Measurements from ENCODE around the gene GJA4. TPM values are rescaled to one million over a fixed set of nuclear protein-coding genes. Genes with fewer than 3 reads are reported as not detected.
"Not testable (repeated sequence)": the region's sequence is repeated elsewhere in the genome, so short reads cannot be mapped to it uniquely, and the experiment has no call there.

Gene GJA4
- polyA plus RNA-seq, 1 donor from 2014 or later = not detected

GRCh38 chr1:34808051-34808810, 15.4 kb downstream of the GJA4 start:
- H3F3A ChIP-seq (ENCODE audit: insufficient read depth, low read length, poor library complexity, severe bottlenecking) = no peaks in the 10 kb centered on the region
- H3K9me2 ChIP-seq (ENCODE audit: insufficient read depth, low read length) = no peaks in the 10 kb centered on the region
- TF ChIP-seq TAF1 (IDR thresholded peaks at IDR 0.05; ENCODE audit: low read depth) (no peak), SMC3 (conservative IDR thresholded peaks at IDR 0.05; ENCODE audit: poor library complexity) (no peak), MXI1 (conservative IDR thresholded peaks at IDR 0.05; ENCODE audit: poor library complexity, severe bottlenecking) (no peak), POLR2AphosphoS5 (IDR thresholded peaks at IDR 0.05) (no peak), EP300 (conservative IDR thresholded peaks at IDR 0.05; ENCODE audit: poor library complexity, severe bottlenecking) (no peak)
- H3K27me3 ChIP-seq (ENCODE audit: insufficient read depth, low read depth, low read length) = no peaks in the 10 kb centered on the region
- no peaks in the 10 kb centered on the region for H3K79me2 ChIP-seq (replicated peaks; ENCODE audit: insufficient read depth, low read length)
- H4K20me1 ChIP-seq (ENCODE audit: insufficient read depth) = no peaks in the 10 kb centered on the region
- H3K36me3 ChIP-seq (ENCODE audit: insufficient read depth, low read length) = no peaks in the 10 kb centered on the region
- H3K9ac ChIP-seq (ENCODE audit: low read length) = no peak overlapping the region
- no peaks in the 10 kb centered on the region for H3K9me3 ChIP-seq (ENCODE audit: low read length)
- no peak overlapping the region for H2AFZ ChIP-seq (ENCODE audit: low read depth, low read length)
- H3K27ac ChIP-seq (ENCODE audit: low read length) = no peak overlapping the region
- H3K4me2 ChIP-seq (ENCODE audit: low read length) = no peak overlapping the region
- H3K4me3 ChIP-seq (ENCODE audit: low read length) = no peak overlapping the region

GRCh38 chr1:34810781-34811180, 18.0 kb downstream of the GJA4 start:
- not testable (repeated sequence) for H3K4me3 ChIP-seq (ENCODE audit: low read length); H3K9me2 ChIP-seq (ENCODE audit: insufficient read depth, low read length); H3K27me3 ChIP-seq (ENCODE audit: insufficient read depth, low read depth, low read length); H3K9ac ChIP-seq (ENCODE audit: low read length); H3K9me3 ChIP-seq (ENCODE audit: low read length); H4K20me1 ChIP-seq (ENCODE audit: insufficient read depth); H3K4me2 ChIP-seq (ENCODE audit: low read length); H3K79me2 ChIP-seq (replicated peaks; ENCODE audit: insufficient read depth, low read length); H2AFZ ChIP-seq (ENCODE audit: low read depth, low read length); H3F3A ChIP-seq (ENCODE audit: insufficient read depth, low read length, poor library complexity, severe bottlenecking); H3K36me3 ChIP-seq (ENCODE audit: insufficient read depth, low read length); H3K27ac ChIP-seq (ENCODE audit: low read length)

DNA sequence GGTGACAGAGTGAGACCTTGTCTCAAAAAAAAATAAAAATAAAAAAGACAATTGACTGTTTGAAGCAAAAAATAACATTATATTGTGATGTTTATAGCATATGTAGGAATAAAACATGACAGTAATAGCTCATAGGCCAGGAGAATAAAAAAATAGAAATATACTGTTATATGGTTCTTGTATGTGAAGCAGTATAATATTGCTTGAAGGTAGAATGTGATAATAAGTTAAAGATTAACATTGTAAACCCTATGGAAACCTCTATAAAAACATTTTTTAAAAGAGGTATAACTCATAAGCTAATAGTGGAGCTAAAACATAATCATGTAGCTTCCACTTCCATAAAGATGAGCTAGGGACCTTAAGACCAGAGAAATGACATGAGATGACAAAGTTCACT, 23.5 kb downstream of the GJA4 start:
- no peaks in the 10 kb centered on the region for H3K9me2 ChIP-seq (ENCODE audit: insufficient read depth, low read length)
- H3K4me2 ChIP-seq (ENCODE audit: low read length) = no peak overlapping the region
- TF ChIP-seq POLR2AphosphoS5 (IDR thresholded peaks at IDR 0.05) = no peak
- TF ChIP-seq TAF1 (IDR thresholded peaks at IDR 0.05; ENCODE audit: low read depth) = no peak
- TF ChIP-seq, protein P1, sequence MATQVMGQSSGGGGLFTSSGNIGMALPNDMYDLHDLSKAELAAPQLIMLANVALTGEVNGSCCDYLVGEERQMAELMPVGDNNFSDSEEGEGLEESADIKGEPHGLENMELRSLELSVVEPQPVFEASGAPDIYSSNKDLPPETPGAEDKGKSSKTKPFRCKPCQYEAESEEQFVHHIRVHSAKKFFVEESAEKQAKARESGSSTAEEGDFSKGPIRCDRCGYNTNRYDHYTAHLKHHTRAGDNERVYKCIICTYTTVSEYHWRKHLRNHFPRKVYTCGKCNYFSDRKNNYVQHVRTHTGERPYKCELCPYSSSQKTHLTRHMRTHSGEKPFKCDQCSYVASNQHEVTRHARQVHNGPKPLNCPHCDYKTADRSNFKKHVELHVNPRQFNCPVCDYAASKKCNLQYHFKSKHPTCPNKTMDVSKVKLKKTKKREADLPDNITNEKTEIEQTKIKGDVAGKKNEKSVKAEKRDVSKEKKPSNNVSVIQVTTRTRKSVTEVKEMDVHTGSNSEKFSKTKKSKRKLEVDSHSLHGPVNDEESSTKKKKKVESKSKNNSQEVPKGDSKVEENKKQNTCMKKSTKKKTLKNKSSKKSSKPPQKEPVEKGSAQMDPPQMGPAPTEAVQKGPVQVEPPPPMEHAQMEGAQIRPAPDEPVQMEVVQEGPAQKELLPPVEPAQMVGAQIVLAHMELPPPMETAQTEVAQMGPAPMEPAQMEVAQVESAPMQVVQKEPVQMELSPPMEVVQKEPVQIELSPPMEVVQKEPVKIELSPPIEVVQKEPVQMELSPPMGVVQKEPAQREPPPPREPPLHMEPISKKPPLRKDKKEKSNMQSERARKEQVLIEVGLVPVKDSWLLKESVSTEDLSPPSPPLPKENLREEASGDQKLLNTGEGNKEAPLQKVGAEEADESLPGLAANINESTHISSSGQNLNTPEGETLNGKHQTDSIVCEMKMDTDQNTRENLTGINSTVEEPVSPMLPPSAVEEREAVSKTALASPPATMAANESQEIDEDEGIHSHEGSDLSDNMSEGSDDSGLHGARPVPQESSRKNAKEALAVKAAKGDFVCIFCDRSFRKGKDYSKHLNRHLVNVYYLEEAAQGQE (IDR thresholded peaks at IDR 0.05; ENCODE audit: borderline replicate concordance) = no peak
- TF ChIP-seq, protein P2, sequence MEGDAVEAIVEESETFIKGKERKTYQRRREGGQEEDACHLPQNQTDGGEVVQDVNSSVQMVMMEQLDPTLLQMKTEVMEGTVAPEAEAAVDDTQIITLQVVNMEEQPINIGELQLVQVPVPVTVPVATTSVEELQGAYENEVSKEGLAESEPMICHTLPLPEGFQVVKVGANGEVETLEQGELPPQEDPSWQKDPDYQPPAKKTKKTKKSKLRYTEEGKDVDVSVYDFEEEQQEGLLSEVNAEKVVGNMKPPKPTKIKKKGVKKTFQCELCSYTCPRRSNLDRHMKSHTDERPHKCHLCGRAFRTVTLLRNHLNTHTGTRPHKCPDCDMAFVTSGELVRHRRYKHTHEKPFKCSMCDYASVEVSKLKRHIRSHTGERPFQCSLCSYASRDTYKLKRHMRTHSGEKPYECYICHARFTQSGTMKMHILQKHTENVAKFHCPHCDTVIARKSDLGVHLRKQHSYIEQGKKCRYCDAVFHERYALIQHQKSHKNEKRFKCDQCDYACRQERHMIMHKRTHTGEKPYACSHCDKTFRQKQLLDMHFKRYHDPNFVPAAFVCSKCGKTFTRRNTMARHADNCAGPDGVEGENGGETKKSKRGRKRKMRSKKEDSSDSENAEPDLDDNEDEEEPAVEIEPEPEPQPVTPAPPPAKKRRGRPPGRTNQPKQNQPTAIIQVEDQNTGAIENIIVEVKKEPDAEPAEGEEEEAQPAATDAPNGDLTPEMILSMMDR (IDR thresholded peaks at IDR 0.05; ENCODE audit: poor library complexity, severe bottlenecking) = no peak
- no peak for TF ChIP-seq RAD21 (conservative IDR thresholded peaks at IDR 0.05)
- TF ChIP-seq EZH2 (IDR thresholded peaks at IDR 0.05; ENCODE audit: borderline replicate concordance, insufficient read depth, low read length, poor library complexity, severe bottlenecking) = no peak
- TF ChIP-seq MXI1 (conservative IDR thresholded peaks at IDR 0.05; ENCODE audit: poor library complexity, severe bottlenecking) = no peak
- TF ChIP-seq SMC3 (conservative IDR thresholded peaks at IDR 0.05; ENCODE audit: poor library complexity) = no peak
- no peak for TF ChIP-seq EP300 (conservative IDR thresholded peaks at IDR 0.05; ENCODE audit: poor library complexity, severe bottlenecking)
- H3K9ac ChIP-seq (ENCODE audit: low read length) = no peak overlapping the region
- H3K4me3 ChIP-seq (ENCODE audit: low read length) = no peak overlapping the region
- no peak overlapping the region for H2AFZ ChIP-seq (ENCODE audit: low read depth, low read length)
- no peaks in the 10 kb centered on the region for H3K79me2 ChIP-seq (replicated peaks; ENCODE audit: insufficient read depth, low read length)
- no peaks in the 10 kb centered on the region for H3F3A ChIP-seq (ENCODE audit: insufficient read depth, low read length, poor library complexity, severe bottlenecking)
- H3K27me3 ChIP-seq (ENCODE audit: insufficient read depth, low read depth, low read length) = no peaks in the 10 kb centered on the region
- H3K27ac ChIP-seq (ENCODE audit: low read length) = no peak overlapping the region
- no peaks in the 10 kb centered on the region for H3K36me3 ChIP-seq (ENCODE audit: insufficient read depth, low read length)
- no peaks in the 10 kb centered on the region for H4K20me1 ChIP-seq (ENCODE audit: insufficient read depth)
- no peaks in the 10 kb centered on the region for H3K9me3 ChIP-seq (ENCODE audit: low read length)

Data from neural cell (in vitro differentiated cells).